SIG-M5 treated with dmso at 0.1 percent for 504 hours (cell line): ENCODE measurements around the gene THSD4.
"Not testable (repeated sequence)": the region's sequence is repeated elsewhere in the genome, so short reads cannot be mapped to it uniquely, and the experiment has no call there.

ENCODE experiments used
- DNase-seq: peaks from one replicate; lab custom pipeline; 2025; ENCODE audit not compliant: unreplicated experiment; lab: John Stamatoyannopoulos, UW

THSD4 gene

GRCh38 chr15:71250936-71251583 lies 135.8 kb downstream of the THSD4 start:
- no peak for DNase-seq

- peak; percentile 2 for DNase-seq
Measured at GRCh38 chr15:71251584-71252043, 136.3 kb downstream of the THSD4 start.

GRCh38 chr15:71252044-71252739 lies 136.9 kb downstream of the THSD4 start:
- no peak for DNase-seq

GRCh38 chr15:71252740-71253047 lies 137.4 kb downstream of the THSD4 start:
- no peak for DNase-seq

- DNase-seq: no peak
Measured at GRCh38 chr15:71254491-71254890, 139.2 kb downstream of the THSD4 start.

- DNase-seq: no peak
Measured at GRCh38 chr15:71256934-71257664, 141.8 kb downstream of the THSD4 start.

GRCh38 chr15:71259866-71260265 lies 144.6 kb downstream of the THSD4 start:
- no peak for DNase-seq

GRCh38 chr15:71261418-71261817 lies 146.1 kb downstream of the THSD4 start:
- DNase-seq: no peak

GRCh38 chr15:71261909-71262308 lies 146.6 kb downstream of the THSD4 start:
- DNase-seq: no peak

GRCh38 chr15:71262599-71262998 lies 147.3 kb downstream of the THSD4 start:
- DNase-seq: no peak

GRCh38 chr15:71265606-71266005 lies 150.3 kb downstream of the THSD4 start:
- DNase-seq: not testable (repeated sequence)

GRCh38 chr15:71271327-71271726 lies 156.1 kb downstream of the THSD4 start:
- no peak for DNase-seq

GRCh38 chr15:71272932-71273331 lies 157.7 kb downstream of the THSD4 start:
- DNase-seq: no peak

- DNase-seq: no peak
Measured at GRCh38 chr15:71273731-71274447, 158.6 kb downstream of the THSD4 start.

GRCh38 chr15:71274448-71274798 lies 159.2 kb downstream of the THSD4 start:
- no peak for DNase-seq

GRCh38 chr15:71275098-71275497 lies 159.8 kb downstream of the THSD4 start:
- DNase-seq: no peak

GRCh38 chr15:71275566-71276335 lies 160.5 kb downstream of the THSD4 start:
- DNase-seq: no peak

- no peak for DNase-seq
Measured at GRCh38 chr15:71276336-71276665, 161.0 kb downstream of the THSD4 start.

GRCh38 chr15:71278989-71279756 lies 163.9 kb downstream of the THSD4 start:
- DNase-seq: peak; percentile 83

GRCh38 chr15:71279757-71280141 lies 164.5 kb downstream of the THSD4 start:
- DNase-seq: no peak
